HG03378 (cell line): ENCODE measurements around the gene WNK2.

Experiments
- ATAC-seq: cut with Tn5 transposase; IDR thresholded peaks from one replicate; pipeline ENCODE4 v1.9.1; 2021; ENCODE audit warnings: mild to moderate bottlenecking, moderate library complexity; ENCODE audit not compliant: unreplicated experiment

WNK2 gene

DNA sequence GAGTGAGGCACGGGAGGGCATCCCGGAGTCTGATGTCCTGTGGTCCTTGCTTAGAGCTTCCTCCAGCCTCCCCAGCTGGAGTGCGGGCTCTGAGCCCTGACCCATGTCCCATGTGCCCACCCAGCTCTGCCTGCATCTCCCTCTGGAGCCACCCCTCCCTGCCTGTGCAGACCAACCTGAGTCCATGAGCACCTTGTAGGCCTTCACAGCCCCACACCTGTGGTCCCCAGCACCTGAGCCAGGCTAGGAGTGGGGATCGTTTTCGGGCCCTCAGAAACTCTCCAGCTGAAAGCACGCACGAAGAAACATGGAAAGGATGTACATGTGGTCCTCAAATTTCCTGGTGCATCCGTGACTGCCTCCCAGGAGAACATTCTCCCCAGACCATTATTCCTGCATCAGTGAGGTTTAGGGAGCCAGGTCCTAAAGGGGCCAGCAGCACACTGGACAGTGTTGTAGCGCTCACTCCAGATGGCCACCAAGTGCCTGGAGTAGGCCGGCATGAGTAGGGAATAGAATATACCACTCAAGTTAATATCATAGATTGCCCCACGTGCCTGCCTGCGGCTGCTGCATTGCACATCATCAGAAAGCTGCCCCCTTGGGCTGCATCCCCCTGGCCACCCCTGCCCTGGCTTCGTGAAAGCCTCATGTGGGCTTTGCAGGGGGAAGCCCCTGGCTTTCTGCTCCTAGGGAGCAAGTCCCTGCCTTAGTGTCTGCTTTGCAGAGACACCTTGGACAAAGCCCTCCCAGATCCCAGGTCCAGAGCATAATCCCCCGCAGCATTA lies 80.6 kb downstream of the WNK2 start:
- no peak for ATAC-seq

DNA sequence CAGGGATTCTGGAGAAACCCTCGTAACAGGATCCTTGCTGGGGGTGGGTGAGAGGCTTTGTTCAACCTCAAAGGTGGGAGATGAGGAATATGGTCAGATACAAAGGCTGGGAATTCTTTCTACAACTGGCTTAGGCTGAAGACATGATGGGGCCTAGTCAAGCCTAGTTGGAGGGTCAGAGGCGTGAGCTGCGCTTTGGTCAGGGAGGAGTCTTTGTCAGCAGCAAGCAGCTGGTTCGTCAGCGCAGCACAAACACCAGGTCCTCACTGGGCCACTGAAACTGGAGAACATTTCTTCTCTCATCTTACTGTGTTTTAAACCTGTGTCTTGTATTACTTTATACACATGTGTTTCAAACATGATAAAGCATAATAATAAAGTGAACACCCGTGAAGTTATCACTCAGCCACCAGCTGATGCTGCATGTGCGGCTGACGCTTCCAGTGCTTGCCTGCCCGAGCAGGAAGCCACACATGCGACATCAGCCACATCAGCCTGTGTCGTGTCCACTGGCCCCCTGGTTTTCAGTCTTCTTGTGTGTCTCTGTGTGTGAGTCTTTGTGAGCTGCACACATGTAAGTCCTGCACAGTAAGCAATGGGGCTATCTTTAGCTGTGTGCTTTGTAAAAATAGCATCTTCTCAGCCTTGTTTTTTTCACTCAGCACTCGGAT lies 81.5 kb downstream of the WNK2 start:
- ATAC-seq = no peak

DNA sequence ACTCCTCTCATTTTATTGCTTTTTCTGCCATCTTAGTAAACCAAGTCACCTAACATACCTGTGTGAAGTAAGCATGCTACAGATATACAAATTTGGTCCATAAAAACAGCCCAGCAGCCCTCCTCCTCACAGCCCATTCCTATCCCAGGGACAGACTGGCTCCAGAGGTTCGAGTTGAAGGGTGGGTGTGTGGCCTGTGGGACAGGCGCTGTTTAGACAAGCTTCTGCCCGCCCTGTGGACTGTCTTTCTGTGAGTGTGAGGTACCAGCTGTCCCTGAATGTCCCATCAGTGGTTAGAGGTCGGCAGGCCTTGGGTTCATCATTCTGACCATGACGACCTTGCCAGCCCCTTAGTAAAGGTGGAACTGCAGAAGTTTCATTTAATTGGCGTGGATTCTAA lies 82.0 kb downstream of the WNK2 start:
- no peak for ATAC-seq

DNA sequence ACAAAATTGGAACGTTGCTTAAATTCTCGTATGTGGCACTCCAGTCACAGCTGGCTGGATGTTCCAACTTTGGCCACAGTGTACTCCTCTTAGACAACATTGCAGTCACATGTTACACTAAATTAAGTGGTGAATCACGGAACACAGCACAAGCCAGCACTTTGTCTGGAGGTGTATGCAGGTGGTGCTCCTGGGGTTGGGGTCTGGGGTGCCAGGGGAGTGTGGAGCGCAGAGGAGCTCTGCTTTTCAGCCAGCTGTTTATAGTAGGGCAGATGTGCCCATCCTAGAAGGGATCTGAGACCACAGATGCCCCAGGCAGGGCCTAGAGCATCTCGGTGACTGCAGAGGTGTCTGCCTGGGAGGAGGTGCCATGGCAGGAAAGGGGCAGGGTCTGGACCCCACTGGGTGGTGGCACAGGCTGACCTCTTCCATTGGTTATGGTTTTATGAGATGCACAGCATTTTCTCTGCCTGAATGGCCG lies 82.6 kb downstream of the WNK2 start:
- ATAC-seq = no peak

DNA sequence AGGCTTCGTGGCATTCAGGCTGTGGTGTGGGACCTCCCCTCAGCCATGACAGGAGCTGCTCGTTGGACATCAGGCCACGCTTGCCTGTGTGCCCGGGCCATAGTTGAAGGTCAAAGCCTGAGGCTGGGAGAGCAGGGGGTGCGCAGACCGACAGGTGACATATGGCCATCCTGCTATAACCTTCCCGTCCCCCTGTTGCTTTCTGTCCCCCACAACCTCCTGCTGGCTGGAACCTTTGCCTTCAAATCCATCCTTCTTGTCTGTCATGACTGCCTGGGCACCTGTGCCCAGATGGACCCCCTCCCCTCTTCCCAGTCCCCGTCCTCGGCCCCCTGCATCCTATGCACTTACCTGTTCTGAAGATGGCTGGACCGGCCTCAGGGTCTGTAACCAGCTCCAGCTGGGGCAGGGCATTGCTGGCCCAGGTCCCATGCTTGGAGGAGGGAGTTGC lies 83.2 kb downstream of the WNK2 start:
- no peak for ATAC-seq

DNA sequence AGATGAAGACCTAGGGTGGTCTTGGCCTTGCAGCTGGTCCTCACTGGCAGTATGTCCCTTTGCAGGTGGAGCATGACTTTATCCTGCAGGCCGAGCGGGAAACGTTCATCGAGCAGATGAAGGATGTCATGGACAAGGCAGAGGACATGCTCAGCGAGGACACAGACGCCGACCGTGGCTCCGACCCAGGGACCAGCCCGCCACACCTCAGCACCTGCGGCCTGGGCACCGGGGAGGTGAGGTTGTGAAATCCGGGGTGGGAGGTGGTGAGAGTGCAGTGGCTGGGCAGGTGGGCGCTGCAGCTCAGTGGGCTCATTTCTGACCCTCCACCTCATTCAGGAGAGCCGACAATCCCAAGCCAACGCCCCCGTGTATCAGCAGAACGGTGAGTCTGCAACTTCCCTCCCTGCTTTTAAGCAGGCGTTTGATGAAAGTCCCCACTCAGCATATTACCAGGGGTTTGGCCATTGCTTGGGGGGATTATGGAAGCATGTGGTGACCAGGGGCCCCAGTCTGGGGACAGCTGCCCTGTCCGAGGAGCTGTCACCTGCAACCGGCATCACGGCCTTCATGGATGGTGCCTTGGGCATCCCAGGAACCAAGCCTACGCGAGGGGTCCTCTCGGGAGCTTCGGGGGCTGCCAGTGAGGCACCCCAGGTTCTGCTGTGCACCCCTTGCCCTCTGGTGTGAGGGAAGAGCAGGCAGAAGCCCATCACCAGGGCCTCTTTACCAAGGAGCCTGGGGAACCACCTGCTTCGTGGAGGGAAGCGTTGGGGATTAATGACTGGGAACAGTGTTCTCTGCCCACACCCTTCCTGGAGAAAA lies 84.0 kb downstream of the WNK2 start:
- no peak for ATAC-seq

DNA sequence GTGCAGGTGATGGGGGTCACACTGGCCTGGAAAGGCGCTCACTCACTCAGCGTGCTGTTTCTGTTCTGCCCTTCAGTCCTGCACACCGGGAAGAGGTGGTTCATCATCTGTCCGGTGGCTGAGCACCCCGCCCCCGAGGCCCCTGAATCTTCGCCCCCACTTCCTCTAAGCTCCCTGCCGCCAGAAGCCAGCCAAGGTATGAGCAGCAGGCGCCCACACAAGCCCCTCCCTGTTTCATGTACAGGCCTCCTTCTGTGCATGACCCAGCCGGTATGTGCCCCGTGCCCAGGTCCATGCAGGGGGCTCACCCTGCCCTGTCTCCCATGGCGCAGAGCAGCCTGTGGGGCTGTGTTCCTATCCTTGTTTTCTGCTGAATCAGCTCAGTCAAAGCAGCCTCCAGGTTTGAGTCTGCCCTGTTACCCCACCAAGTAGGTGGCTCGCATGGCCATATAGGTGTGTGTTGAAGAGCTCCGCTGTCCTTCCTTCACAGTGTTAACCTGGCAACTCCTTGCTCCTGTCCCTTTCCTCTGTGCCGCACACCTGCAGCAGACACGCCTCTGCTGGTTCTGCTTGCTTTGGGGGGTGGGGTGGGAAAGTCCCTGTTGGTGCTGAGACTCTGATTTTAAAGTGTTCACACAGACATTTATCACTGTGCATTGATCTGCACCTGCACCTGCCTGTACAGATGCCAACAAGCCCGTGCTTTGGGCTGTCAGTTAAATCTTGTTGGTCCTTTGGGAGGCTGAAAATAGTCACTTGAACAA lies 84.8 kb downstream of the WNK2 start:
- no peak for ATAC-seq

DNA sequence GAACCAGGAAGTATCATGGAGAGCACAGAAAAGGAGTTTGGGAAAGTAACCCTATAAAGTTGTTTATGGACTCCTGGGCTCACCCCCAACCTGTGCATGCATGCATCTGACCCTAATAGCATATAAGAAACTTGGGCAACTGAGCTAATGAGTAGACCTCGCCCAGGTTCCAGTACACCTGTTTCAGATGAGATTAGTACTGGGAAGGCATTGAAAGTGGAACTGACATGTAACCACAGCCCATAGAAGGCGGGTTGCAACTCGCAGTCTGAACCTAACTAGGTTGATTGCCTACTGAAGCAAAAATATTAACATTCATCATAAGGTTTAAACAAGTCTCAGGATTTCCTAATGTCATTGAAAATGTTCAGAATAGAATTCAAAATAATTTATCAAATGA lies 87.0 kb downstream of the WNK2 start:
- ATAC-seq = no peak

DNA sequence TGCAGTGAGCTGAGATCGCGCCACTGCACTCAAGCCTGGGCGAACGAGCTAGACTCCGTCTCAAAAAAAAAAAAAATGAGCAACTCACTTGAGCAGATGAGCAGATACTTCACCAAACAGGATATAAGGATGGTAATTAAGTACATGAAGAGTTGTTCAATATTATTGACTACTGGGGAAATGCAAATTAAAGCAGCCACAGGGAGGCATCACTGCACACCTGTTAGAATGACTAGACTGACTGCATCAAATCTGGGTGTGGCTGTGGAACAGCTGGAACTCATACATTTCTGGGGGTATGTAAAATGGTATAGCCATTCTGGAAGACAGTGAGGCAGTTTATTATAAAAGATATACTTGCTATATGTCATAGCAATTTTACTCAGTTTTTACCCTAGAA lies 93.0 kb downstream of the WNK2 start:
- no peak for ATAC-seq

DNA sequence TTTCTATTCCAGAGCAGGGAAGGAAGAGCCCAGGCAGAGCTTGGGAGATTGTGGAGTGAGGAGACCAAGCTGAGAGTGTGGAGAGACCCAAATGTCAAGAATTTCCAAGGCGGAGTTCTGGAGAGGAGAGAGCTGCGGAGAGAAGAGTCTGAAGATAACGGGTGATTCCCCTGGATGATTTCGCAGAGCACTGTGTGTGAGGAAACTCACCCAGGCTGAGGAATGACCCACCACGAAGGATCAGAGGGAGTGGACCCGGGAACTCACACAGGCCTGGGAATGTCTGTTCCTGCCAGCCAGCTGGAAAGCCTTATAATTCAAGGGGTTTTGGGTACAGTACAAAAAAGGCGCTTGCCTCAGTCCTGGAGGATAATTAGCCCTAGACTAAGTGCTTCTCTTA lies 94.2 kb downstream of the WNK2 start:
- no peak for ATAC-seq

DNA sequence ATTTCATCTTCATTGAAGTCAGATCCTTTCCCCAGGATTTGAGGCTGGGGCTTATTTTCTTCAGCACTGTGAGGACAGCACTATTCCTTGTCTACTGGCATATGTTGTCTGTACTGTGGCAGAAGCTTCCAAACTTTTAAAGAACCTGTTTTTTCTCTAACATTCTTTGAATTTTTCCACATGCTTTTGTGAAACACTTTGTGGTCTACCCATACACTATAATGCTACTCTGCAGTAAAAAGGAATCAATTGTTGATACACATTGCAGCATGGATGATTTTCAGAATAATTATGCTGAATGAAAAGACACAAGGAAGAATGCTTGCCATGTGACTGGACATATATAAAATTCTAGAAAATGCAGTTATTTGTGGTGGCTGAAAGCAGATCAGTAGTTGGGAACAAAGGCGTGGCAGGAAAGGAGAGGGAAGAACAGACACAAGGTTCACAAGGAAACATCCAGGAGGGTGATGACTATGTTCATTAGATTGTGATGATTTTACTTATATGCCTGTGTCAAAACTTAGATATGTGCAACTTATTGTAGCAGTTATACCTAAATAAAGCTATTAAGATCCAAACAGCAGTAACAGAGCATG lies 96.8 kb downstream of the WNK2 start:
- ATAC-seq = no peak

DNA sequence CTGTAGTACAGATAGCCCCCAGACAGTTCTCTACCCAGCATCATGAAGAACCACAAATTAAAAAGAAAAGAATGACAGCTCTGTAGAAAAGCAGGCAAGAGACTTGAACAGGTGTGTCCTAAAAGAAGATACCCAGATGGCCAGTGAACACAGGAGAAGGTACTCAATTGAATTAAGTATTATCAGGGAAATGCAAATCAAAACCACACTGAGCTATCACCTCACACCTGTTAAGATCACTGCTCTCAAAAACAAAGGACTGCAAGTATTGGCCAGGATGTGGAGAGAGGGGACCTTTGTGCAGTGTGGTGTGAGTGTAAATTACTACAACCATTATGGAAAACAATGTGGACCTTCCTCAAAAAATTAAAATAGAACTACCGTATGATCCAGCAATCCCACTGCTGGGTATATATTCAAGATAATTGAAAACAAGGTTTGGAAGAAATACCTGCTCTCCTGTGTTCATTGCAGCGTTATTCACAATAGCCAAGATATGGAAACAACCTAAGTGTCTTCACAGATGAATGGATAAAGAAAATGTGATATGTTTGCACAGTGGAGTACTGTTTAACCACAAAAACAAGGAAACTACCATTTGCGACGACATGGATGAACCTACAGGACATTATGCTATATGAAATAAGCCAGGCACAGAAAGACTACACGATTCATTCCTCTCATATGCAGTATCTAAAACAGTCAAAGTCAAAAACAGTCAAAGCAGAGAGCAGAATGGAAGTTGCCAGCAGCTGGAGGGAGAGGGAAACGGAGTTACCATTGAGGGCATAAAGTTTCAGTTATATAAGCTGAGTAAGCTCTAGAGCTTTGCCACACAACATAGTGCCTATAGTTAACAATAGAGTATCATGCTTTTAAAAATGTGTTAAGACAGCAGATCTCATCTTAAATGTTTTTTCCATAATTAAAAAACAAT lies 102.6 kb downstream of the WNK2 start:
- ATAC-seq = no peak

DNA sequence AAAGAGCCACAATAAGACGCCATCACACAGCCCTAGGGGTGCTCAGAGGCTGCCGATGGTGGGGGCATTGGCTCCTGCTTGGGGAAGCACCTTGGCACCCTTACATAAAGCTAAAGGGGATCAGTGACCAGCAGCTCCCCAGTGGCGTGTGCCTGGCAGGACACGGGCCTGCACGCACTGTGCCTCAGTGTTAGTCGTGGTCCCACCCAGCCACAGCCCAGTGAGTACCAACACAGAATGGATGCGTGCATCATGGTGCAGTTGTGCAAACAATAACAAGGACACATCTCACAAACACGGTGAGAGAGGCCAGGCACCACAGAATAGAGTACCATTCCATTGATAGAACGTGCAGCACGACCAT lies 103.2 kb downstream of the WNK2 start:
- no peak for ATAC-seq

DNA sequence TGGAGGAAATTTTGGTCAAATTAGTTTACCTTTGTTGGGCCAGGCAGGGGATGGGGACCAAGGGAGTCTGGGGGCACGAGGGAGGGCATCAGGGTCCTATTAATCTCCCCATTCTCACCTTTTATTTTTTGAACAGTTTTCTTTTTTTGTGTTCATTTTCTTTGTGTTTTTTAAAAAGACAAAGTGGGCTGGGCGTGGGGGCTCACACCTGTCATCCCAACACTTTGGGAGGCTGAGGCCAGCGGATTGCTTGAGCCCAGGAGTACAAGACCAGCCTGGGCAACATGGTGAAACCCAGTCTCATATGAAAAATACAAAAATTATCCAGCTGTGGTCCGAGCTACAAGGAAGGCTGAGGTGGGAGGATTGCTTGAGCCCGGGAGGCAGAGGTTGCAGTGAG lies 103.7 kb downstream of the WNK2 start:
- ATAC-seq = no peak

DNA sequence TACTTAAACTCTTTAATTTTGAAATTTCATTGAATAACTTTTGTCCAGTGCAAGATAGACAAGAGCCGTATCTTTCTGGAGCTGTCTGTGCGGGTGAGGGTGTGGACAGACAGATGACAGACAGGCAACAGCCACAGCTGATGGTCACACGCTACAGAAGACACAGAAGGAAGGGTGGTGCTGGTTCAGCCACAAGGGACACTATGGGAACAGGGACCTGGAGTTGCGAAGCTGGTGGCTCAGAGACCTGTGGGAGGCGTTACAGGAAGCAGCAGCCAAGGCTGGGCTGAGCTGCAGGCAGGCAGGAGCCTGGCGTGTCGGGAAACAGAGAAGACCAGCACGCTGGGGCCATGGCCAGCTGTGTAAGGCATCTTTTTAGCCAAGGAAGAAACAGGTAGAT lies 104.4 kb downstream of the WNK2 start:
- ATAC-seq = no peak

DNA sequence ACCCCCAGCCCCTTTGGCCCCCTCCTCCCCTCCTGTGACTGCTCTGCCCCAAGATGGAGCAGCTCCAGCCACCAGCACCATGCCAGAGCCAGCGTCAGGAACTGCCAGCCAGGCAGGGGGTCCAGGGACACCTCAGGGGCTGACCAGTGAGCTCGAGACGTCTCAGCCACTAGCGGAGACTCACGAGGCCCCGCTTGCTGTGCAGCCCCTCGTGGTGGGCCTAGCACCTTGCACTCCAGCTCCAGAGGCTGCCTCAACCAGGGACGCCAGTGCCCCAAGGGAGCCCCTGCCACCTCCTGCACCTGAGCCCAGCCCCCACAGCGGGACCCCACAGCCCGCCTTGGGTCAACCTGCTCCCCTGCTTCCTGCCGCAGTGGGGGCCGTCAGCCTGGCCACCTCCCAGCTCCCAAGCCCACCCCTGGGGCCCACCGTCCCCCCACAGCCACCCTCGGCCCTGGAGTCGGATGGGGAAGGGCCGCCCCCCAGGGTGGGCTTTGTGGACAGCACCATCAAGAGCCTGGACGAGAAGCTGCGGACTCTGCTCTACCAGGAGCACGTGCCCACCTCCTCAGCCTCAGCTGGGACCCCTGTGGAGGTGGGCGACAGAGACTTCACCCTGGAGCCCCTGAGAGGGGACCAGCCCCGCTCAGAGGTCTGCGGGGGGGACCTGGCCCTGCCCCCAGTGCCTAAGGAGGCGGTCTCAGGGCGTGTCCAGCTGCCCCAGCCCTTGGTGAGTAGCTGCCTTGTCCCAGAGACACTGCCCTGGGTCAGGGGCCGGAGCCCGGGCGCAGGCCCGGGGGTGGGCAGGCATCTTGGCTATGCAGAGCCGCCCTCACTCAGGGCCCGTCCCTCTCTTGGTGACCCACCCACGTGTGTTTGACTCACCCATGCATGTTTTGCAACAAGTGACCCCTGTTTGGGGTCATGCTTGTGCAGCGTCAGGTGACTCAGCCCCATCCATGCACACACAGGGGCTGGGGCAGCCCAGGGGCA lies 105.2 kb downstream of the WNK2 start:
- no peak for ATAC-seq

DNA sequence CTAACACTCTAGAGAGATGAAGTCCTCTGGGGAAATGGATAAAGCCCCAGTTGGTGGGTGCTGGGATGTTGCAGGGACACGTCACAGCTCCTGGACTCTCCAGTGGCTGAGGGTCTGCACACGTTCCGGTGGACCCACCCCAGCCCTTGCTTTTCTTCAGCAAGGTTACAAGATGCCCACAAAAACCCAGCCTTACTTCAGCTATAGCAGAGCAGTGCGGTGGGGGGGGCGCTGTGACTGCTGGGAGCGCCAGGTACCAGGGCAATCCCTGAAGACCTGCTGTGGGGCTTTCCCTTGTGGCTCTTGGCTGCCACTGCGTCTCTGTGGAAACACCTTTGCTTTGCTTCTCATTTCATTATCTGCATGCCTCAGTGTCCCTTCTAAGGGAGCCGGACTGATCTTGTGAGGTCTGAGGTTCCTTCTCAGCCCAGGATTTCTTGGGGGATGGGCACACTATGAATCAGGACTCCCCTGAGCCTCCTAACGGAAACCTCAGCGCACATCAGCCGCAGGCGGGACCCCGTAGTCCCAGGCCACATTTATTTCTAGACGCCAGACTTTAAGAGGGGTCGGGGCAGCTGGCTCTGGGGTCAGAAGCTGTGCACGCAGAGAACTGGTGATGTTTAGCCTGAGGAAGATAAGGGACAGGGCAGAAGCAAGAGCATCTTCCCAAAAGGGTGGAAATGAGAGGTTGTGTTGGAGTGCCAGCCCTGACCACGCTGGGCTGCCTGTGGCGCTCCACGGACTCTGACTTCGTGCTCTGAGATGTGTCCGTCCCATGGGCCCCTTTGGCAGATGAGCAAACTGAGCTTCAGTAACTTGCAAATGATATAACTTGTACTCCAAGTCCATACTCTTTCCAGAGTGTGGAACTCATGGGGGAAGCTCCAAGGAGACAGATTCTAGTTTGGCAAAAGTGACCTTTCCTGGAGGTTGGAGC lies 106.8 kb downstream of the WNK2 start:
- ATAC-seq = no peak
